Karpas-422 (cell line): Measurements from ENCODE around the gene DYNC1I1. TPM values are rescaled to one million over a fixed set of nuclear protein-coding genes. Genes with fewer than 3 reads are reported as not detected.

Experiments used
- DNase-seq: peaks from one replicate; pipeline ENCODE4 v3.0.0-alpha.2; 2015
- H2AFZ ChIP-seq: fragments of 200-600 bp; sonication (generic); 2 replicates; pipeline ENCODE4 v1.6.1; 2014; ENCODE audit warnings: antibody characterized with exemption, low read length, mixed read lengths
- H3K27ac ChIP-seq: fragments of 200-600 bp; sonication (generic); 2 replicates; pipeline ENCODE4 v1.5.1; 2014; ENCODE audit warnings: mild to moderate bottlenecking, low read length, moderate library complexity
- H3K27me3 ChIP-seq: fragments of 200-600 bp; sonication (generic); 2 replicates; pipeline ENCODE4 v1.6.1; 2014; ENCODE audit warnings: low read length, mixed read lengths
- H3K36me3 ChIP-seq: fragments of 200-600 bp; sonication (generic); 2 replicates; pipeline ENCODE4 v1.6.1; 2014; ENCODE audit warnings: low read length, mixed read lengths; ENCODE audit not compliant: insufficient read depth
- H3K4me1 ChIP-seq: fragments of 200-600 bp; sonication (generic); 2 replicates; pipeline ENCODE4 v1.6.1; 2014; ENCODE audit warnings: mild to moderate bottlenecking, low read length, mixed read lengths
- H3K4me2 ChIP-seq: fragments of 200-600 bp; sonication (generic); 2 replicates; pipeline ENCODE4 v1.6.1; 2014; ENCODE audit warnings: low read length, low read depth, mild to moderate bottlenecking; ENCODE audit not compliant: poor library complexity, severe bottlenecking
- H3K4me3 ChIP-seq: fragments of 200-600 bp; sonication (generic); 2 replicates; pipeline ENCODE4 v1.5.1; 2014; ENCODE audit warnings: mild to moderate bottlenecking, antibody characterized with exemption, low read length, mixed read lengths
- H3K79me2 ChIP-seq: fragments of 200-600 bp; sonication (generic); 2 replicates; pipeline ENCODE4 v1.6.1; 2014; ENCODE audit warnings: mild to moderate bottlenecking, low read length, mixed read lengths
- H3K9ac ChIP-seq: fragments of 200-600 bp; sonication (generic); 2 replicates; pipeline ENCODE4 v1.6.0; 2014; ENCODE audit warnings: low read length
- H3K9me2 ChIP-seq: fragments of 200-600 bp; sonication (generic), shearing (Covaris generic); replicated peaks from 2 replicates; pipeline ENCODE4 v1.6.0; 2014; ENCODE audit warnings: mild to moderate bottlenecking, low read length, moderate library complexity; ENCODE audit not compliant: insufficient read depth
- H3K9me3 ChIP-seq: fragments of 300-700, 200-600 bp; sonication (generic); 2 replicates; pipeline ENCODE4 v1.6.1; 2014; ENCODE audit warnings: low read length, mixed read lengths
- H4K20me1 ChIP-seq: fragments of 200-600 bp; sonication (generic); 2 replicates; pipeline ENCODE4 v1.6.1; 2014; ENCODE audit warnings: mild to moderate bottlenecking, antibody characterized with exemption, low read length, low read depth; ENCODE audit not compliant: insufficient read depth
- total RNA-seq: library from RNA; depleted of rRNA; stranded (reverse); fragments of >200 nt; shearing (Covaris generic); gene quantifications from 2 replicates; pipeline ENCODE4 v1.2.3, GENCODE V29; 2014; ENCODE audit warnings: low replicate concordance

The DYNC1I1 gene
- total RNA-seq, 1 experiment from 2014 or later = not detected

DNA sequence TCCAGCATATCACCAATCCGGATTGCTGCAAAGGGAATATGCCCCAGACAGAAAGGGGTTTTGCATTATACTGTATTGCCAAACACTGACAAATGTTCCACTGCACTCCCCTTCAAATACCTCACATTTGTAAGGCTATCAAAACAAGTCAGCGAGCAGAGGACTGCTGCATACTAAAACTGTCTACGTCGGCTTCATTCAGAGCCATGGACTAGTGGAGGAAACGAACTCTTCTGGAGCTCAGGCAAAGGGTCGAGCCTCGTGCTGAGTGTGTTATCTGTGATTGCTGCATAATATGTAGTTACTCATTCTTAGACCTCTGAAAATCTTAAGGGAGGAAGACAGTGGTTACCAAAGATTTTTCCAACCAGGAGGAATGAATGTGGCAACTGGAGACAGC lies 200.2 kb downstream of the DYNC1I1 start:
- DNase-seq = no peak
- no peak overlapping the region for H3K4me3 ChIP-seq
- H3K36me3 ChIP-seq = no peaks in the 10 kb centered on the region
- H4K20me1 ChIP-seq = no peaks in the 10 kb centered on the region
- H3K79me2 ChIP-seq = no peaks in the 10 kb centered on the region
- no peak overlapping the region for H3K9ac ChIP-seq
- no peak overlapping the region for H3K27ac ChIP-seq
- H3K4me2 ChIP-seq = no peak overlapping the region
- no peaks in the 10 kb centered on the region for H3K27me3 ChIP-seq
- H3K9me2 ChIP-seq = no peaks in the 10 kb centered on the region
- no peak overlapping the region for H2AFZ ChIP-seq
- no peaks in the 10 kb centered on the region for H3K4me1 ChIP-seq
- H3K9me3 ChIP-seq = no peaks in the 10 kb centered on the region

- no peaks in the 10 kb centered on the region for H3K27me3 ChIP-seq
- H3K9me3 ChIP-seq = no peaks in the 10 kb centered on the region
- no peaks in the 10 kb centered on the region for H3K36me3 ChIP-seq
- no peaks in the 10 kb centered on the region for H3K79me2 ChIP-seq
- DNase-seq = no peak
- no peaks in the 10 kb centered on the region for H3K4me1 ChIP-seq
- no peak overlapping the region for H3K9ac ChIP-seq
- no peak overlapping the region for H3K27ac ChIP-seq
- H4K20me1 ChIP-seq = no peaks in the 10 kb centered on the region
- no peak overlapping the region for H2AFZ ChIP-seq
- H3K9me2 ChIP-seq = no peaks in the 10 kb centered on the region
- H3K4me3 ChIP-seq = no peak overlapping the region
- no peak overlapping the region for H3K4me2 ChIP-seq
Measured at GRCh38 chr7:95974108-95974507, 201.8 kb downstream of the DYNC1I1 start.

DNA sequence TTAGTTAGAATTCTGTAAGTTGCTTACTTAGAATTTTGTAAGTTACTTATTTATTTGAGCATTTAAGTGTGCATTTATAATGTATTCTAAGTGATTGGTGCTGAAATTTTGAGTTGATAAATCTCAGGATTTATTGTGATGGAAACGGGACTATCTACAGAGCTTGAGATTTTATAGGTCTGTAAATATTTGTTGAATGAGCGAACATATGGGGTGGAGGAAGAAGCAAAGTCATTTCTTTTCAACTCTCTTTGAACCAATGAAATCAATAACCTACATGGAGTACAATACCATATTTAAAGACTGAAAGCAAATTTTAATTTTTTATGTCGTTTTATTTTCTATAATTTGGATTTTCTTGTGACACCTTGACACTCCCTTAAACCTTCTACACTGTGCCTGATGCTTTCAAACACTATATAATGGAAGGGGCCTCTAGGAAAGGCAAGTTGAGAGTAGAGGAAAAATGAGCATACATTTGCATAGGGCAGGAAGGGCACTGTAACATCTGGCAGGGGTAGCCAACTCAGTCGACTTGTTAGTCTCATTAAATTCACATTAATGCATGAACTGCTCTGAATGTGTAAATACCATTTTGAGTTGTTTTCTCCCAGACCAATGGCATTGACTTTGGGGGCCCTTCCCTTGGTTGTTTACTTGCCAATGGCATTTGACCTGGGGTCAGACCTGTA lies 204.2 kb downstream of the DYNC1I1 start:
- H4K20me1 ChIP-seq = no peaks in the 10 kb centered on the region
- H3K27ac ChIP-seq = no peak overlapping the region
- no peak overlapping the region for H2AFZ ChIP-seq
- DNase-seq = no peak
- H3K79me2 ChIP-seq = no peaks in the 10 kb centered on the region
- H3K9me2 ChIP-seq = no peaks in the 10 kb centered on the region
- no peaks in the 10 kb centered on the region for H3K36me3 ChIP-seq
- H3K9me3 ChIP-seq = no peaks in the 10 kb centered on the region
- no peak overlapping the region for H3K4me2 ChIP-seq
- H3K4me1 ChIP-seq = no peaks in the 10 kb centered on the region
- no peaks in the 10 kb centered on the region for H3K27me3 ChIP-seq
- no peak overlapping the region for H3K9ac ChIP-seq
- H3K4me3 ChIP-seq = no peak overlapping the region

DNA sequence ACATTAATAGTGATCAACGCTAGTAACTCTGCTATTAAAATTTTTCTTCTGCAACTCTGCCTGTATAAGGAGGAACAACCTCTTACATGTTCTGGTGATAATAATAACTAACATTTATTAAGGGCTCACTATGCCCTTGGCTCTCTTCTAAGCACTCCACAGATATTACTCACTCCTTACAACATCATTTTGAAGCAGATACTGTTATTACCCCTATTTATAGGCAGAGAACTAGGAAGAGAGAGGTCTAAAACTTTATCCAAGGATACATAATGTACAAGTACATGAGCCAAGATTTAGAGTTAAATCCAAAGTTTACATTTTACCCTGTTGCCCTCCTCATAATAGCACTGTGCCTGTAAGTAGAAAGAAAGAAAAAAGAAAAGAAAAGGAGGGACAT lies 205.6 kb downstream of the DYNC1I1 start:
- Histone ChIP-seq H3K4me3 (no peak overlapping the region), H4K20me1 (no peaks in the 10 kb centered on the region), H3K79me2 (no peaks in the 10 kb centered on the region), H2AFZ (no peak overlapping the region), H3K27me3 (no peaks in the 10 kb centered on the region), H3K4me2 (no peak overlapping the region), H3K9me2 (no peaks in the 10 kb centered on the region), H3K27ac (no peak overlapping the region), H3K36me3 (no peaks in the 10 kb centered on the region), H3K9me3 (no peaks in the 10 kb centered on the region), H3K9ac (no peak overlapping the region), H3K4me1 (no peaks in the 10 kb centered on the region)
- DNase-seq = no peak

GRCh38 chr7:95980167-95980566 lies 207.8 kb downstream of the DYNC1I1 start:
- no peak for DNase-seq
- Histone ChIP-seq H2AFZ (no peak overlapping the region), H3K27me3 (no peaks in the 10 kb centered on the region), H3K9me2 (no peaks in the 10 kb centered on the region), H3K4me3 (no peak overlapping the region), H4K20me1 (no peaks in the 10 kb centered on the region), H3K9me3 (no peaks in the 10 kb centered on the region), H3K27ac (no peak overlapping the region), H3K36me3 (no peaks in the 10 kb centered on the region), H3K4me2 (no peak overlapping the region), H3K9ac (no peak overlapping the region), H3K4me1 (no peaks in the 10 kb centered on the region), H3K79me2 (no peaks in the 10 kb centered on the region)

GRCh38 chr7:95980706-95981105 lies 208.4 kb downstream of the DYNC1I1 start:
- Histone ChIP-seq H2AFZ (no peak overlapping the region), H4K20me1 (no peaks in the 10 kb centered on the region), H3K9me3 (no peaks in the 10 kb centered on the region), H3K4me2 (no peak overlapping the region), H3K9me2 (no peaks in the 10 kb centered on the region), H3K27ac (no peak overlapping the region), H3K27me3 (no peaks in the 10 kb centered on the region), H3K36me3 (no peaks in the 10 kb centered on the region), H3K4me3 (no peak overlapping the region), H3K9ac (no peak overlapping the region), H3K79me2 (no peaks in the 10 kb centered on the region), H3K4me1 (no peaks in the 10 kb centered on the region)
- DNase-seq = no peak

GRCh38 chr7:95986178-95986764 lies 213.9 kb downstream of the DYNC1I1 start:
- no peak overlapping the region for H3K9ac ChIP-seq
- H3K4me2 ChIP-seq = no peak overlapping the region

DNA sequence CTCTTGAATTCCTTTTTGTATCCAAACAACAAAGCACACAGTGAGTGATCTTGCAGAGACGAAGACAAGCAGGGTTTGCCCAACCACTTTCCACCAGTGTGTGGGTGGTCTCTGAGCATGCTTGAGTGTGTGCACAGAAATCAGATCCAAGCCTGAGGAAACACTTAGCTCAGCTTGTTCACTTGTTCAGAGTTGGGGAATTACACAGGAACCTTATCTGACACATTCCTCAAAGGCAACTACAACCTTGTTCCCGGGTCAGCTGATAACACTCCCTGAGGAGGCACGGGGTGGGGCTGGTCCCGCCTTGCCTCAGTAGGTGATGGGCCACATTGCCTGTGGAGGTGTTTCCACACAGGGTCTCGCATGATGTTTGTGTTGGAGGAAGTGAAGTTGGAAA lies 216.9 kb downstream of the DYNC1I1 start:
- H3K4me1 ChIP-seq = no peaks in the 10 kb centered on the region
- H3K9me3 ChIP-seq = no peaks in the 10 kb centered on the region
- no peaks in the 10 kb centered on the region for H3K79me2 ChIP-seq
- H3K27me3 ChIP-seq = no peaks in the 10 kb centered on the region
- H3K9ac ChIP-seq = no peak overlapping the region
- H3K36me3 ChIP-seq = no peaks in the 10 kb centered on the region
- no peaks in the 10 kb centered on the region for H4K20me1 ChIP-seq
- no peak overlapping the region for H3K27ac ChIP-seq
- no peak overlapping the region for H3K4me2 ChIP-seq
- H3K4me3 ChIP-seq = no peak overlapping the region
- no peak for DNase-seq
- H2AFZ ChIP-seq = no peak overlapping the region
- no peaks in the 10 kb centered on the region for H3K9me2 ChIP-seq

More at GRCh38 chr7:95986178-95986764, 213.9 kb downstream of the DYNC1I1 start:
- Histone ChIP-seq H2AFZ (no peak overlapping the region), H3K9me2 (no peaks in the 10 kb centered on the region), H3K27me3 (no peaks in the 10 kb centered on the region), H4K20me1 (no peaks in the 10 kb centered on the region), H3K4me1 (no peaks in the 10 kb centered on the region), H3K4me3 (no peak overlapping the region), H3K27ac (no peak overlapping the region), H3K9me3 (no peaks in the 10 kb centered on the region), H3K36me3 (no peaks in the 10 kb centered on the region), H3K79me2 (no peaks in the 10 kb centered on the region)
- DNase-seq = no peak
